Mucosa of stomach (tissue), 1 donor: ENCODE results near the gene MIDN.

Source experiments
- H3K27me3 ChIP-seq: one replicate; pipeline ENCODE4 v1.7.0; 2013; ENCODE audit warnings: mild to moderate bottlenecking, low read length; ENCODE audit not compliant: control insufficient read depth, insufficient read depth
- H3K36me3 ChIP-seq: one replicate; pipeline ENCODE4 v1.7.0; 2013; ENCODE audit warnings: low read length; ENCODE audit not compliant: control insufficient read depth, insufficient read depth
- H3K4me1 ChIP-seq: one replicate; pipeline ENCODE4 v1.7.0; 2013; ENCODE audit warnings: mild to moderate bottlenecking, low read length; ENCODE audit not compliant: control insufficient read depth, insufficient read depth
- H3K4me3 ChIP-seq: one replicate; pipeline ENCODE4 v1.7.0; 2013; ENCODE audit warnings: low read length
- H3K9ac ChIP-seq: one replicate; pipeline ENCODE4 v1.7.0; 2013; ENCODE audit warnings: mild to moderate bottlenecking, low read length, moderate library complexity
- H3K9me3 ChIP-seq: one replicate; pipeline ENCODE4 v1.7.0; 2013; ENCODE audit warnings: mild to moderate bottlenecking, low read length, moderate library complexity; ENCODE audit not compliant: control insufficient read depth
- donor health status: Pancreatic carcinoma.

Gene MIDN

DNA sequence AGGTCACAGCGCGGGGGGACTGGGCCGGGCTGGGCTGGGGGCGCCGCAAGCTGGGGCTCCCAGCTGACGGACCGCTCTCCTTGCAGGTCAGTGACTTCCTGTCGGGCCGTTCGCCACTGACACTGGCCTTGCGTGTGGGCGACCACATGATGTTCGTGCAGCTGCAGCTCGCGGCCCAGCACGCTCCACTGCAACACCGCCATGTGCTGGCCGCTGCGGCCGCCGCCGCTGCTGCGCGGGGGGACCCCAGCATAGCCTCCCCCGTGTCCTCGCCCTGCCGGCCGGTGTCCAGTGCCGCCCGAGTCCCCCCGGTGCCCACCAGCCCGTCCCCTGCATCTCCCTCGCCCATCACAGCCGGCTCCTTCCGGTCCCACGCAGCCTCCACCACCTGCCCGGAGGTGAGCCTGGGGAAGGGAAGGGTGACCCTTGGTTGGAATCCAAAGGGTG, 5.7 kb downstream of the MIDN start:
- Histone ChIP-seq H3K4me3 (no peak overlapping the region), H3K4me1 (peaks cover 47% of the 10 kb centered on the region), H3K36me3 (peaks cover 40% of the 10 kb centered on the region), H3K27me3 (no peaks in the 10 kb centered on the region), H3K9ac (peak overlapping the region; percentile 33), H3K9me3 (no peaks in the 10 kb centered on the region)

- Histone ChIP-seq H3K27me3 (no peaks in the 10 kb centered on the region), H3K36me3 (peaks cover 40% of the 10 kb centered on the region), H3K9me3 (no peaks in the 10 kb centered on the region), H3K9ac (peak overlapping the region; percentile 33), H3K4me3 (no peak overlapping the region), H3K4me1 (peaks cover 53% of the 10 kb centered on the region)
Measured at GRCh38 chr19:1254530-1255185, 6.3 kb downstream of the MIDN start.

DNA sequence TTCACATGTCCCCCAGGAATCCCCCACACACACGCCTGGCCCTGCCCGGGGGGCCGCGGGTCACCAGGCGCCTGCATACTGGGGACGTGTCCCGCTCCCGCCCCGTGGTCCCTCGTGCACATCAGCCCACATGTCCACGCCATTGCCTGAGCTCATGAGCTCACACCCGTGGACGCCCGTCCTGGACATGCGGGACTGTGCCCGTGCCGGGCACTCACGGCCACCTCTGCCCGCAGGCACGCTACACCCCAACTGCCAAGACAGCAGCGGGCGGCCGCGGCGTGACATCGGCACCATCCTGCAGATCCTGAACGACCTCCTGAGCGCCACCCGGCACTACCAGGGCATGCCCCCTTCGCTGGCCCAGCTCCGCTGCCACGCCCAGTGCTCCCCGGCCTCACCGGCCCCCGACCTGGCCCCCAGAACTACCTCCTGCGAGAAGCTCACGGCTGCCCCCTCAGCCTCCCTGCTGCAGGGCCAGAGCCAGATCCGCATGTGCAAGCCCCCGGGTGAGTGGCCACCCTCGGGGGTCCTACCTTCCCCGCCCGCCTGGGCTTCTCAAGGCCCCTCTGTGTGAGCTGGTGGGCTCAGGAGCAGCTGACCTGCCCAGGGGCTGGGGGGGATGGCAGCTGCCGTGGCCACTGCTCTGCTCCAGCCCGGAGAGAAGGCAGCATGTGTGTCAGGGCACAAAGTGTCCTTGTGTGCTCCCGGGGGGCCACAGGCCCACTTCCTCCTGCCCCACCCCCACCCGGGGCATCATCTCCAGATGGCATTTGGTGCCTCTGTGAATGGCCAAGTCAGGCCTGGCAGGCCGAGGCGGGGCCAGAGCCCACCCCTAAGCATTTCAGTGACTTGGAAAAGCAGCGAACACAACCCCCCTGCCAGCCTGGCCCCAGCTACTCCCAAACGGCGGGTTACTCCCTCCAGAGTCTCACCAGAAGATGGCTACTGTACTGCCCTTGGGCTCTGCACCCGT, 7.1 kb downstream of the MIDN start:
- H3K9ac ChIP-seq = peak overlapping the region; percentile 33
- no peak overlapping the region for H3K4me3 ChIP-seq

DNA sequence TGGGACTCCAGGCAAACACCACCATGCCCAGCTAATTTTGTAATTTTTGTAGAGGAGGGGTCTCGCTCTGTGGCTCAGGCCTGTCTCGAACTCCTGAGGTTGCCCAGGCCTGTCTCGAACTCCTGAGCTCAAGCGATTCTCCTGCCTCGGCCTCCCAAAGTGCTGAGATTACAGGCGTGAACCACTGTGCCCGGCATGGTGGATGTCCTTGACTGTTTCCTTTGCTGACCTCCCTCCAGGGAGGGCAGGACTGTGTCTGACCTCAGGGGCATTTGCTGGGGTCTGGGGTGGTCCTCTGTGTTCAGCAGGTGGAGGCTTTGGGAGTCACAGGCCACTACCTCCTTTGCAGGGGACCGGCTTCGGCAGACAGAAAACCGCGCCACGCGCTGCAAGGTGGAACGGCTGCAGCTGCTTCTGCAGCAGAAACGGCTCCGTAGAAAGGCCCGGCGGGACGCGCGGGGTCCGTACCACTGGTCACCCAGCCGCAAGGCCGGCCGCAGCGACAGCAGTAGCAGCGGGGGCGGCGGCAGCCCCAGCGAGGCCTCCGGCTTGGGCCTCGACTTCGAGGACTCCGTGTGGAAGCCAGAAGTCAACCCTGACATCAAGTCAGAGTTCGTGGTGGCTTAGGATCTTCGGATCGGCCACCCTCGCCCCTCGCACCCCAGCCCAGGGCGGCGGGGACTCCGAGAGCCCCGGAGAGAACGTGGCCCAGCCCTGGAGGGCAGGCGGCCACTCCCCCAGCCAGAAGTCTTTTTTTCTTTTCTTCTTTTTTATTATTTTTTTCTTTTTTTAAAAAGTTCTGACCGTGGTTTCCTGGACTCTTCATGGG, 8.5 kb downstream of the MIDN start:
- H3K27me3 ChIP-seq = no peaks in the 10 kb centered on the region
- H3K4me1 ChIP-seq = peaks cover 67% of the 10 kb centered on the region
- no peak overlapping the region for H3K9ac ChIP-seq
- no peak overlapping the region for H3K4me3 ChIP-seq
- no peaks in the 10 kb centered on the region for H3K9me3 ChIP-seq
- H3K36me3 ChIP-seq = peaks cover 34% of the 10 kb centered on the region

More for the DNA sequence above, 7.1 kb downstream of the MIDN start:
- Histone ChIP-seq H3K27me3 (no peaks in the 10 kb centered on the region), H3K9me3 (no peaks in the 10 kb centered on the region), H3K4me1 (peaks cover 61% of the 10 kb centered on the region), H3K36me3 (peaks cover 40% of the 10 kb centered on the region)

DNA sequence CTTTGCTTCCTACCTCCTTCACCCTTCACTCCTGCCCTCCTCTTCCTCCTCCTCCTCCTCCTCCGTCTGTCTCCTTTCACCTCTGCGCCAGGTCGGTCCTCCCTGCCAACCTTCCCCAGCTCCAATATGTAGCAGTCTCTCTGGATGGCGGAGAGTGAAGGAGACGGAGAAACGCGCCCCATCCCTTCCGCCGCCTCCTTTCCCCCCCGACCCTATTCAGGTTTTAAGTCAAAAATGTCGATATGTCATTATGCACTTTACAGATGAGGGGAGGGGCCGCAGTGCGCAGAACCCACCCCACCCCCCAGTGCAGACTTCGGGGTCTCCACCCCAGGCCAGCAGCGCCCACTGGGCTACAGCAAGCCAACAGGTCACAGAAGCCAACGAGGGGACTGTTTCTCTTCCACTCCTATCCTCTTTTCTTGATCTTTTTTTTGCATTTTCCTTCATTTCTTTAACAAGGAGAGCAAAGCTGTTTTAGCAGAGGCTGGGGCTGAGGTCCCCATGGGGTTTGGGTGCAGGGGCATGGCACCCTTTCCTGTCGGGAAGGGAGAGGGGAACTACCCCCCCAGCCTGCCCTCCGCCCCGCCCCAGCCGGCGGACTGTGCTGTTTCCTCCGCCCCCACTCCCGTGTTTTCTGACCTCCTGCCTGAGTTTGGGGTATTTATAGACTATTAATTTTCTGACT, 9.2 kb downstream of the MIDN start:
- no peaks in the 10 kb centered on the region for H3K9me3 ChIP-seq
- peaks cover 32% of the 10 kb centered on the region for H3K36me3 ChIP-seq
- no peak overlapping the region for H3K9ac ChIP-seq
- H3K27me3 ChIP-seq = no peaks in the 10 kb centered on the region
- H3K4me1 ChIP-seq = peaks cover 74% of the 10 kb centered on the region
- H3K4me3 ChIP-seq = no peak overlapping the region

DNA sequence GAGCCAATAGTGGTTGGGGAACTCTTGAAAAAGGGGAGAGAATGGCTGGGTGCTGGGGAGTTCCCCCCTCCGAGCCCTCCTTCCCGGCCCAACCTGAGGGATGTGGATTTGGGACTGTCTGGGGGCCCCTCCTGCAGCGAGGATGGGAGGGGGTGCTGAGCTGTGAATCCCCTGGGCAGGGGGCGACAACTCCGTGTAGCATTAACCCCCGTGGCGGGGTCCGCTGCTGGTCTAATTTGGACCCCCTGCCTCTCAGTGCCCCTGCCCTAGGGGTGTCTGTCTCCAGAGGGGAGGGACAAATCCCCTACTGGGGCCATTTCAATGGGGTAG, 9.7 kb downstream of the MIDN start:
- Histone ChIP-seq H3K36me3 (peaks cover 32% of the 10 kb centered on the region), H3K4me1 (peaks cover 79% of the 10 kb centered on the region), H3K9ac (no peak overlapping the region), H3K27me3 (no peaks in the 10 kb centered on the region), H3K9me3 (no peaks in the 10 kb centered on the region), H3K4me3 (no peak overlapping the region)

GRCh38 chr19:1258707-1259205, 10.4 kb downstream of the MIDN start:
- H3K4me1 ChIP-seq = peaks cover 77% of the 10 kb centered on the region
- H3K4me3 ChIP-seq = peak overlapping the region; percentile 12
- H3K9ac ChIP-seq = peak overlapping the region; percentile 65

DNA sequence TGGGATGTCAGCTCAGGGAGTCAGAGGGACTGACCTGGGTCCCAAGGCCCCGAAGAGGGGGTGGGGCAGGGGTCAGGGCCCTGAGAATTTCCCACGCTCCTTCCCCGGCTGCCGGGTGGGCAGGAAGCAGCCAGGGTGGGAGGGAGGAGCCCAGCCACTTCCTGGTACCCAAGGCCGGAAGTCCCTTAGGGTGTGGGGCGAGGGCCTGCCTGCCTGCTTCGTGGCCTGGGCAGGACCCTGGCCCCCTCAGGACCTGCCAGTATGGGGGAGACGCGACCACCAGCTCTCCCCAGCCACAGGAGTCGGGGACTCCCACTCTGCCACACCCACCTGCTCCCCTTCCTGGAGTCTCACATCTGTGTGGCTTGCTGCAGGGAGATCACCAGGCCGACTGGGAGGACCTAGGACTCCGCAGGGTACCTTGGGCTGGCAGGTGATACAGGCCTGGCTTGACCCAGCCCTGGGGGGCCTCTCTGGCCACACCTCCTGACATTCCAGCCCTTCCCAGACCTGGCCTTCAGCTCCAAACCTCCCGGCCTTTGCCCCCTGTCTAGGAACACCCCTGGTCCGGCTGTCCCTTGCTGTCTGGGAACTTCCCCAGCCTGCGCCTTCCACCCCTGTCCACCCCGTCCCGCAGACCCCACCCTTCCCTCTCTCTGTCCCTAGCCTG, 11.0 kb downstream of the MIDN start:
- peak overlapping the region; percentile 12 for H3K4me3 ChIP-seq
- H3K4me1 ChIP-seq = peaks cover 72% of the 10 kb centered on the region

More at GRCh38 chr19:1258707-1259205, 10.4 kb downstream of the MIDN start:
- H3K36me3 ChIP-seq = peaks cover 32% of the 10 kb centered on the region
- no peaks in the 10 kb centered on the region for H3K9me3 ChIP-seq
- H3K27me3 ChIP-seq = no peaks in the 10 kb centered on the region

DNA sequence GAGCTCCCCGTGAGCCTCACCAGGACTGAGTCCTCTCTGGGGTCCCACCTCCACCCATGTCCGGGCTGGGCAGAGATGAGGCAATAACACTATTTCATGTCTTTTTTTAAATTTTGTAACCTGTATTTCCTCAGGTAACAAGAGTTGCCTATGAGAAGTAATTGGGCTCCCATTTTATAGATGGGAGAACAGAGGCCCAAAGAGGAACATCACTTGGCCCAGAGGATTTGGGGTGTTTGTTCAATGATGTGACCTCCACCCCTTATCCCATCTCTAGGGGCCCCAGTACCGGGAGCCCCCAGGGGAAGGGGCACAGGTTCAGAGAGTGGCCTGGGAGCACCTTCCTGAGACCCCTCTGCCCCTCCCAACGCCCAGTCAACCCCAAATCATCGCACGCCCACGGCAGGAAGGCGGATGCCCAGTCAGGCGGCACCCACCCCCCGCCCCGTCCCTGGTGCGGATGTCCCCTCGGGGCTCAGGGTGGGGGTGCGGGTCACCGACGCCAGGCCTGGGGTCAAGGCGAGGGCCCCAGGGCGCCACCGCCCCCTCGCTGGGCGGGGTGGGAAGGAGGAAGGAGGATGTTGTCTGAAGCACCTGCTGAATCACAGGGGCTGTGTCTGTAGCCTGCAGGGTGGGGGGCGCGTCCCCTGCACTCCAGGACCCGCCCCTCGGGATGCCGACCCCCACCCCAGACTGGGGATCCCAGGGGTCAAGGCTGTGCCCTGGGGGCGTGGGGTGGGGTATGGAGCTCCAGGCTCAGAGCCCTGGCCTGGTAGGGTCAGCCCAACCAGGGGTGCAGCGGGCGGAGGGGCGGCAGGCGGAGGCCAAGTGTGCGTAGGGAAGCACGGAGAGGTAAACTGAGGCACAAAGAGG, 11.7 kb downstream of the MIDN start:
- H3K27me3 ChIP-seq = no peaks in the 10 kb centered on the region
- peaks cover 72% of the 10 kb centered on the region for H3K4me1 ChIP-seq
- peaks cover 23% of the 10 kb centered on the region for H3K36me3 ChIP-seq
- H3K9ac ChIP-seq = peak overlapping the region; percentile 65
- no peak overlapping the region for H3K4me3 ChIP-seq
- no peaks in the 10 kb centered on the region for H3K9me3 ChIP-seq

More for the DNA sequence above, 11.0 kb downstream of the MIDN start:
- peak overlapping the region; percentile 65 for H3K9ac ChIP-seq
- H3K9me3 ChIP-seq = no peaks in the 10 kb centered on the region
- peaks cover 31% of the 10 kb centered on the region for H3K36me3 ChIP-seq
- H3K27me3 ChIP-seq = no peaks in the 10 kb centered on the region

DNA sequence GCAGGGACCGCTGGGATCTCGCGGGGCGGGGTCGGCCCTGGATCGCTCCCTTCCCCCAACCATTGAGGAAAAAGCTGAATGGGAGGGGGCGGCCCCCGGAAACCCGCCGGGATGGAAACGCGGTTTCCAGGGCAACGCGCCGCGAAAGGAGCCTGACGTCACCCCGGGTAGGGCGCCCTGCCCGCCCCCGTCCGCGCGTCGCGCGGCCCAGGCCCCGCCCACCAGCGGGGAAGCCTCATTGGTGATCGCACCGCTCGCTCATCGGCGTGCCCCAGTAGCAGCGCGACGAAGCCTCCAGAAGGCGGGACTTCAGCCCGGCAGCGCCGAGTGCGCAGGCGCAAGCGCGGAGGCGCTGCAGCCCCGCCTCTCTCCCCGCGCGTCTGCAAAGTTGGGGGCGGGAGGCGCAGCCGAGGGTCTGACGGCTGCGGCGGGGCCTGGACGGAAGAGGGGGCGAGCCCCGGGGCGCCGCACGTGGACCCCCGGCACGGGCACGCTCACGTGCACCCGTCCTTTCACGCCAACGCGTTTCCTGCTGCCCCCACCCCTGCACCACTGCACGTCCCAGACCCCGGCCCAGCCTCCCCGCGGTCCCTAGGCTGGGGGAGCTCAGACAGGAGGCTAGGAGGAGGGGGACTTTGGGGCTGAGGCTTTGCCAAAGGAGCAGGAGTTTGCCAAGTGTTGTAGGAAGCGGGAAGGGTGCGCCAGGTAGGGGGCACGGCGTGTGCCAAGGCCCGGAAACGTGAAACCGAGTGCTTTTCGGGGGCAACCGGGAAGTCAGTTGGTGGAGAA, 12.6 kb downstream of the MIDN start:
- H3K4me1 ChIP-seq = peaks cover 71% of the 10 kb centered on the region
- H3K4me3 ChIP-seq = peak overlapping the region; percentile 92

More for the DNA sequence above, 12.6 kb downstream of the MIDN start:
- no peaks in the 10 kb centered on the region for H3K9me3 ChIP-seq
- H3K36me3 ChIP-seq = peaks cover 14% of the 10 kb centered on the region
- peak overlapping the region; percentile 91 for H3K9ac ChIP-seq
- H3K27me3 ChIP-seq = no peaks in the 10 kb centered on the region
